ENCODE data around the gene MTOR.

DNA sequence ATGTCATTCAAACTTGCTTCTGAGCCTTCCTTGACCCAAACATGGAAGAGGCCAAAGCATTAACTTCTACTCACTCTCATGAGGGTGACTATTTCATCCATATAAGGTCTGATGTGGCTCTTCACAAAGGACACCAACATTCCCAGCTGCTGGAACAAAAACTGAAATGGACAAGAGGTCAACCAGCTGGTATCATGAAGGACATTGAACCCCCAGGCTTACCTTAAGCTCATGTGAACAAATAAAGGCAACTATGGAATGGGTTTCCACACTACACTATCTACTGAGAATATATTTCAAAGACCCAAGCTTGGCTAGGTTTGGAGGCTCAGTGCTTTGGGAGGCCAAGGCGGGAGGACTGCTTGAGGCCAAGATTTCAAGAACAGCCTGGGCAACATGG, 46.3 kb downstream of the MTOR start:
- TF ChIP-seq, protein P1, sequence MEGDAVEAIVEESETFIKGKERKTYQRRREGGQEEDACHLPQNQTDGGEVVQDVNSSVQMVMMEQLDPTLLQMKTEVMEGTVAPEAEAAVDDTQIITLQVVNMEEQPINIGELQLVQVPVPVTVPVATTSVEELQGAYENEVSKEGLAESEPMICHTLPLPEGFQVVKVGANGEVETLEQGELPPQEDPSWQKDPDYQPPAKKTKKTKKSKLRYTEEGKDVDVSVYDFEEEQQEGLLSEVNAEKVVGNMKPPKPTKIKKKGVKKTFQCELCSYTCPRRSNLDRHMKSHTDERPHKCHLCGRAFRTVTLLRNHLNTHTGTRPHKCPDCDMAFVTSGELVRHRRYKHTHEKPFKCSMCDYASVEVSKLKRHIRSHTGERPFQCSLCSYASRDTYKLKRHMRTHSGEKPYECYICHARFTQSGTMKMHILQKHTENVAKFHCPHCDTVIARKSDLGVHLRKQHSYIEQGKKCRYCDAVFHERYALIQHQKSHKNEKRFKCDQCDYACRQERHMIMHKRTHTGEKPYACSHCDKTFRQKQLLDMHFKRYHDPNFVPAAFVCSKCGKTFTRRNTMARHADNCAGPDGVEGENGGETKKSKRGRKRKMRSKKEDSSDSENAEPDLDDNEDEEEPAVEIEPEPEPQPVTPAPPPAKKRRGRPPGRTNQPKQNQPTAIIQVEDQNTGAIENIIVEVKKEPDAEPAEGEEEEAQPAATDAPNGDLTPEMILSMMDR (IDR thresholded peaks at IDR 0.05) = no peak
- no peak for TF ChIP-seq EZH2 (IDR thresholded peaks at IDR 0.05; ENCODE audit: borderline replicate concordance, insufficient read depth, low read depth, low read length, poor library complexity, severe bottlenecking)
